HCT116 (cell line): Measurements from ENCODE around the gene SUSD5. TPM values are rescaled to one million over a fixed set of nuclear protein-coding genes. Genes with fewer than 3 reads are reported as not detected.

ENCODE experiments used
- ATAC-seq: fragments of 200-7000 bp; cut with Tn5 transposase; 2 replicates; pipeline ENCODE4 v1.9.1; 2020; ENCODE audit warnings: mild to moderate bottlenecking, moderate library complexity
- BruUV-seq: library from RNA; stranded (reverse); fragments of 400-500 nt; replicated peaks from 2 replicates; lab custom pipeline; 2021; lab: Mats Ljungman, UMichigan
- CTCF ChIA-PET: fragments of 300-600 bp; sonication (Branson Sonifier 250); formaldehyde crosslinking; loops from one replicate; lab custom pipeline; 2021; ENCODE audit warnings: antibody characterized with exemption; lab: Charles Lee
- POLR2A ChIA-PET: fragments of 300-600, 350-600 bp; sonication (Branson Sonifier 250); formaldehyde crosslinking; loops from one replicate; lab custom pipeline; 2021; ENCODE audit warnings: antibody characterized with exemption; lab: Charles Lee
- RAD21 ChIA-PET, 2 experiments: fragments of 300-600 bp; sonication (Branson Sonifier 250); formaldehyde crosslinking; loops; one replicate each; lab custom pipeline; 2023; ENCODE audit warnings: low total read pairs in 2 of 2; ENCODE audit not compliant: uncharacterized antibody in 2 of 2, unreplicated experiment in 2 of 2, low non-redundant PET in 1 of 2; lab: Charles Lee
- DNase-seq: peaks from one replicate; pipeline ENCODE4 v3.0.0-alpha.2; 2010; ENCODE audit warnings: low read depth, low spot score
- H2AFZ ChIP-seq: fragments of 200-600 bp; shearing (Covaris generic), sonication (generic); 2 replicates; pipeline ENCODE4 v1.6.1; 2017; ENCODE audit warnings: low read depth, mixed run types, mixed read lengths, antibody characterized with exemption, low read length; ENCODE audit not compliant: poor library complexity, severe bottlenecking
- H3K27ac ChIP-seq: 2 replicates; pipeline ENCODE4 v1.5.1; 2012; ENCODE audit warnings: low read depth, low read length
- H3K27me3 ChIP-seq: fragments of 200-600 bp; sonication (generic); 2 replicates; pipeline ENCODE4 v1.6.1; 2016; ENCODE audit warnings: mixed run types, low read length, mixed read lengths; ENCODE audit not compliant: insufficient read depth
- H3K36me3 ChIP-seq, 2 experiments: fragments of 200-500 bp in 1 of 2; fragments of 200-600 bp in 1 of 2; sonication (Bioruptor generic) in 1 of 2; sonication (generic) in 1 of 2; 2 replicates each; pipeline versions ENCODE4 v1.5.1 to v1.6.1; 2014 to 2016; ENCODE audit warnings: low read length in 2 of 2, inconsistent platforms in 1 of 2, mixed read lengths in 1 of 2, mixed run types in 1 of 2; ENCODE audit not compliant: insufficient read depth in 2 of 2, control insufficient read depth in 1 of 2
- H3K4me1 ChIP-seq, 2 experiments: fragments of 200-600 bp in 1 of 2; sonication (generic) in 1 of 2; 2 replicates each; pipeline versions ENCODE4 v1.5.1 to v1.6.1; 2012 to 2017; ENCODE audit warnings: low read length in 2 of 2, inconsistent platforms in 1 of 2, mild to moderate bottlenecking in 1 of 2, mixed read lengths in 1 of 2, mixed run types in 1 of 2, moderate library complexity in 1 of 2; ENCODE audit not compliant: insufficient read depth in 2 of 2, control insufficient read depth in 1 of 2
- H3K4me2 ChIP-seq: fragments of 200-600 bp; sonication (generic); 2 replicates; pipeline ENCODE4 v1.6.1; 2017; ENCODE audit warnings: mixed run types, low read length, mixed read lengths
- H3K4me3 ChIP-seq, 2 experiments: fragments of 200-600 bp in 1 of 2; sonication (generic) in 1 of 2; replicated peaks in 1 of 2; 2 replicates each; pipeline ENCODE4 v1.5.1; 2011 to 2016; ENCODE audit warnings: low read length in 2 of 2, control low read depth in 1 of 2, low read depth in 1 of 2, mild to moderate bottlenecking in 1 of 2, mixed read lengths in 1 of 2, mixed run types in 1 of 2
- H3K79me2 ChIP-seq: fragments of 200-600 bp; sonication (generic); 2 replicates; pipeline ENCODE4 v1.6.1; 2017; ENCODE audit warnings: mild to moderate bottlenecking, mixed run types, low read length, moderate library complexity, mixed read lengths; ENCODE audit not compliant: insufficient read depth
- H3K9ac ChIP-seq: fragments of 200-600 bp; sonication (generic); 2 replicates; pipeline ENCODE4 v1.6.1; 2016; ENCODE audit warnings: low read length, mixed read lengths
- H3K9me2 ChIP-seq: fragments of 200-600 bp; sonication (generic), shearing (Covaris generic); 2 replicates; pipeline ENCODE4 v1.6.1; 2017; ENCODE audit warnings: mixed run types, mild to moderate bottlenecking, moderate library complexity; ENCODE audit not compliant: insufficient read depth
- H3K9me3 ChIP-seq, 2 experiments: fragments of 200-500 bp in 1 of 2; fragments of 200-600 bp in 1 of 2; sonication (Bioruptor generic) in 1 of 2; sonication (generic) in 1 of 2; 2 replicates each; pipeline ENCODE4 v1.6.1; 2014 to 2017; ENCODE audit warnings: low read length in 2 of 2, mixed read lengths in 2 of 2, inconsistent platforms in 1 of 2, low read depth in 1 of 2, mild to moderate bottlenecking in 1 of 2, mixed run types in 1 of 2, moderate library complexity in 1 of 2; ENCODE audit not compliant: control insufficient read depth in 1 of 2, insufficient read depth in 1 of 2
- H4K20me1 ChIP-seq: fragments of 200-600 bp; sonication (generic), shearing (Covaris generic); 2 replicates; pipeline ENCODE4 v1.6.1; 2017; ENCODE audit warnings: mixed run types, mild to moderate bottlenecking, moderate library complexity; ENCODE audit not compliant: insufficient read depth
- CBX3 ChIP-seq: IDR thresholded peaks from 2 replicates; pipeline ENCODE4 v1.6.1; 2012; ENCODE audit warnings: low read depth
- CTCF ChIP-seq, 3 experiments: fragments of 200-600 bp in 1 of 3; sonication (generic) in 1 of 3; IDR thresholded peaks in 2 of 3; conservative IDR thresholded peaks in 1 of 3; 2 replicates each; pipeline ENCODE4 v1.5.1; 2012 to 2017; ENCODE audit warnings: low read depth in 2 of 3, low read length in 2 of 3, antibody characterized with exemption in 1 of 3, borderline replicate concordance in 1 of 3, control low read depth in 1 of 3, mild to moderate bottlenecking in 1 of 3, mixed read lengths in 1 of 3, mixed run types in 1 of 3, moderate library complexity in 1 of 3; ENCODE audit not compliant: insufficient read depth in 1 of 3
- EGR1 ChIP-seq: IDR thresholded peaks from 2 replicates; pipeline ENCODE4 v1.6.1; 2012; ENCODE audit warnings: low read depth
- ELF1 ChIP-seq: IDR thresholded peaks from 2 replicates; pipeline ENCODE4 v1.6.1; 2012; ENCODE audit warnings: low read depth, borderline replicate concordance
- EZH2 ChIP-seq: fragments of 200-600 bp; sonication (generic); IDR thresholded peaks from 2 replicates; pipeline ENCODE4 v1.6.1; 2017; ENCODE audit warnings: antibody characterized with exemption, mixed run types
- EZH2phosphoT487 ChIP-seq: fragments of 200-600 bp; IDR thresholded peaks from 2 replicates; pipeline ENCODE4 v1.6.1; 2018; ENCODE audit warnings: antibody characterized with exemption, borderline replicate concordance
- FOSL1 ChIP-seq: IDR thresholded peaks from 2 replicates; pipeline ENCODE4 v1.6.1; 2012; ENCODE audit warnings: low read depth
- JUND ChIP-seq: IDR thresholded peaks from 2 replicates; pipeline ENCODE4 v1.6.1; 2012
- MAX ChIP-seq: IDR thresholded peaks from 2 replicates; pipeline ENCODE4 v1.6.1; 2012
- POLR2A ChIP-seq: IDR thresholded peaks from 2 replicates; pipeline ENCODE4 v1.7.0; 2011; ENCODE audit warnings: borderline replicate concordance; ENCODE audit not compliant: insufficient read depth, insufficient read length; ENCODE audit errors: extremely low read depth
- POLR2AphosphoS5 ChIP-seq: IDR thresholded peaks from 2 replicates; pipeline ENCODE4 v1.6.1; 2011; ENCODE audit warnings: mild to moderate bottlenecking, low read depth, low read length, moderate library complexity
- SIN3A ChIP-seq: IDR thresholded peaks from 2 replicates; pipeline ENCODE4 v1.6.1; 2012; ENCODE audit warnings: low read depth
- SP1 ChIP-seq: IDR thresholded peaks from 2 replicates; pipeline ENCODE4 v1.6.1; 2012; ENCODE audit warnings: low read depth
- TCF7L2 ChIP-seq: IDR thresholded peaks from 2 replicates; pipeline ENCODE4 v1.7.0; 2011; ENCODE audit warnings: borderline replicate concordance, inconsistent platforms; ENCODE audit not compliant: insufficient read depth, insufficient read length; ENCODE audit errors: extremely low read depth
- YY1 ChIP-seq: IDR thresholded peaks from 2 replicates; pipeline ENCODE4 v1.6.1; 2011; ENCODE audit warnings: low read length, low read depth, moderate library complexity, mild to moderate bottlenecking; ENCODE audit not compliant: insufficient replicate concordance; ENCODE audit errors: extremely low read depth
- ZBTB33 ChIP-seq: IDR thresholded peaks from 2 replicates; pipeline ENCODE4 v1.6.1; 2011; ENCODE audit warnings: mild to moderate bottlenecking, low read length, moderate library complexity; ENCODE audit not compliant: insufficient replicate concordance; ENCODE audit errors: extremely low read depth
- ZFX ChIP-seq: fragments of 450-650 bp; IDR thresholded peaks from 2 replicates; pipeline ENCODE4 v1.6.1; 2017
- ZNF274 ChIP-seq: fragments of 200-500 bp; sonication (Bioruptor generic); IDR thresholded peaks from 2 replicates; pipeline ENCODE4 v1.6.1; 2014; ENCODE audit warnings: mild to moderate bottlenecking, low read depth, low read length, inconsistent platforms
- intact Hi-C: fragments of 100-400 bp; cut with micrococcal nuclease; formaldehyde crosslinking; loops from 2 replicates; pipeline ENCODE4 v1.10.0; 2022
- total RNA-seq: library from RNA; stranded (reverse); gene quantifications from one replicate; pipeline ENCODE4 v1.2.1, GENCODE V29; 2021; ENCODE audit not compliant: unreplicated experiment
- TF ChIP-seq, protein P1 (sequence below): IDR thresholded peaks from 2 replicates; pipeline ENCODE4 v1.6.1; 2012; ENCODE audit warnings: low read depth
- TF ChIP-seq, protein P2 (sequence below): IDR thresholded peaks from 2 replicates; pipeline ENCODE4 v1.6.1; 2012

Gene SUSD5
- total RNA-seq, 1 experiment from 2014 or later: not detected

- H3K4me1 ChIP-seq: peaks cover 6 to 10% of the 10 kb centered on the region in 2 experiments
- no peak overlapping the region for H3K9ac ChIP-seq
- POLR2A ChIA-PET: no interaction called here
- CTCF ChIA-PET: no interaction called here
- peaks cover 4% of the 10 kb centered on the region; the same call in 1 of the 2 replicates for H3K27me3 ChIP-seq
- no peak for TF ChIP-seq SP1
- no peak for TF ChIP-seq SIN3A
- TF ChIP-seq, protein P1, sequence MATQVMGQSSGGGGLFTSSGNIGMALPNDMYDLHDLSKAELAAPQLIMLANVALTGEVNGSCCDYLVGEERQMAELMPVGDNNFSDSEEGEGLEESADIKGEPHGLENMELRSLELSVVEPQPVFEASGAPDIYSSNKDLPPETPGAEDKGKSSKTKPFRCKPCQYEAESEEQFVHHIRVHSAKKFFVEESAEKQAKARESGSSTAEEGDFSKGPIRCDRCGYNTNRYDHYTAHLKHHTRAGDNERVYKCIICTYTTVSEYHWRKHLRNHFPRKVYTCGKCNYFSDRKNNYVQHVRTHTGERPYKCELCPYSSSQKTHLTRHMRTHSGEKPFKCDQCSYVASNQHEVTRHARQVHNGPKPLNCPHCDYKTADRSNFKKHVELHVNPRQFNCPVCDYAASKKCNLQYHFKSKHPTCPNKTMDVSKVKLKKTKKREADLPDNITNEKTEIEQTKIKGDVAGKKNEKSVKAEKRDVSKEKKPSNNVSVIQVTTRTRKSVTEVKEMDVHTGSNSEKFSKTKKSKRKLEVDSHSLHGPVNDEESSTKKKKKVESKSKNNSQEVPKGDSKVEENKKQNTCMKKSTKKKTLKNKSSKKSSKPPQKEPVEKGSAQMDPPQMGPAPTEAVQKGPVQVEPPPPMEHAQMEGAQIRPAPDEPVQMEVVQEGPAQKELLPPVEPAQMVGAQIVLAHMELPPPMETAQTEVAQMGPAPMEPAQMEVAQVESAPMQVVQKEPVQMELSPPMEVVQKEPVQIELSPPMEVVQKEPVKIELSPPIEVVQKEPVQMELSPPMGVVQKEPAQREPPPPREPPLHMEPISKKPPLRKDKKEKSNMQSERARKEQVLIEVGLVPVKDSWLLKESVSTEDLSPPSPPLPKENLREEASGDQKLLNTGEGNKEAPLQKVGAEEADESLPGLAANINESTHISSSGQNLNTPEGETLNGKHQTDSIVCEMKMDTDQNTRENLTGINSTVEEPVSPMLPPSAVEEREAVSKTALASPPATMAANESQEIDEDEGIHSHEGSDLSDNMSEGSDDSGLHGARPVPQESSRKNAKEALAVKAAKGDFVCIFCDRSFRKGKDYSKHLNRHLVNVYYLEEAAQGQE: no peak
- TF ChIP-seq EZH2phosphoT487: no peak
- TF ChIP-seq JUND: no peak
- no peak for TF ChIP-seq ZBTB33
- no peak for TF ChIP-seq ZNF274
- TF ChIP-seq YY1: no peak
- TF ChIP-seq, protein P2, sequence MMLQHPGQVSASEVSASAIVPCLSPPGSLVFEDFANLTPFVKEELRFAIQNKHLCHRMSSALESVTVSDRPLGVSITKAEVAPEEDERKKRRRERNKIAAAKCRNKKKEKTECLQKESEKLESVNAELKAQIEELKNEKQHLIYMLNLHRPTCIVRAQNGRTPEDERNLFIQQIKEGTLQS: no peak
- no peak for TF ChIP-seq EZH2
- no peak for TF ChIP-seq MAX
- TF ChIP-seq CBX3: no peak
- no peak for TF ChIP-seq TCF7L2
- no peak for TF ChIP-seq EGR1
- no peak for TF ChIP-seq ELF1
- TF ChIP-seq POLR2A: no peak
- TF ChIP-seq FOSL1: no peak
- no peak for TF ChIP-seq ZFX
- TF ChIP-seq CTCF (IDR thresholded peaks at IDR 0.05 in 2 of 3, conservative IDR thresholded peaks at IDR 0.05 in 1 of 3; ENCODE audit: borderline replicate concordance in 1 of 3, insufficient read depth in 1 of 3, low read depth in 2 of 3, low read length in 2 of 3): no peak
- no peak for TF ChIP-seq POLR2AphosphoS5
- DNase-seq (no peak), ATAC-seq (no peak)
- no peaks in the 10 kb centered on the region for H3K79me2 ChIP-seq
- intact Hi-C loops: no loop called here
- H3K9me2 ChIP-seq: no peaks in the 10 kb centered on the region
- no peaks in the 10 kb centered on the region; a peak in 1 of 4 replicates for H3K9me3 ChIP-seq
- RAD21 ChIA-PET: no interaction called here
- H4K20me1 ChIP-seq: no peaks in the 10 kb centered on the region
- H3K36me3 ChIP-seq: no peaks in the 10 kb centered on the region
- no TSS peak for BruUV-seq
- no peak overlapping the region for H2AFZ ChIP-seq
- no peak overlapping the region for H3K27ac ChIP-seq
- H3K4me2 ChIP-seq: no peak overlapping the region
- no peak overlapping the region for H3K4me3 ChIP-seq
Measured at GRCh38 chr3:33212406-33212805, 6.2 kb downstream of the SUSD5 start.
